ENCODE results near the gene ADAMTS20. TPM values are rescaled to one million over a fixed set of nuclear protein-coding genes. Genes with fewer than 3 reads are reported as not detected.

The ADAMTS20 gene
- total and polyA plus RNA-seq, 4 experiments from 2014 or later: not detected

DNA sequence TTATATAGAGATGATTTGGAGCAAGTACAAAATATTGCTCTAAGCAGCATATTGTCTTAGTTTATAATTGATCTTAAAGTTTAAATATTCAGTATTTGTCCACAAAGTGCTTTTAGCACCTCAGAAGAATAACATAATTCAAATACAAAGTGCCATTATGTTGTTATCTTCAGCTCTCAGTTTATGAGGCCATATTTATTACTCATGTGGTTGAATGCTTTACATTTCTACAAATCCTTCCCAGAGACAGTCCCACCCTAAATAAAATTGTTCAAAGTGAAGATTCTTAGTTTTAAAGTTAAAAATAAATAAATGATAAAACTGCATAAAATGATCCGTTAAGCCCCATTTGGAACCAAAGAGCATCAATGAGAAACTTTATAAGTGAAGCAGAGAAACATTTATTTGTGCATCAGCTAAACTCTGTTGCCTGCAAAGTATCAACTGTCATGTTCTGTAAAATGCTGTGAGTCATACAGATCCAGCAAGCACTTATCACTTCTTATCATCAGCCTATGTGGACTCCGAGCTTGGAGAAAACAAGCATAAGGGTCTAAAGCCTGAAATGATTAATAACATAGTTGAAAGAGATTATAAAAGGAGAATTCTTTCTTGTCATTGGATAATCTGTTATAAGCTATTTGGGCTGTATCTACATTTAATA lies 218.9 kb downstream of the ADAMTS20 start:
- Mint-ChIP-seq H3K36me3 (no peaks in the 10 kb centered on the region), H3K9me3 (peaks cover 0 to 6% (median under 1%) of the 10 kb centered on the region in 8 donors), H3K4me3 (no peak overlapping the region), H3K4me1 (no peaks in the 10 kb centered on the region), H3K27me3 (peaks cover 0 to 1% of the 10 kb centered on the region in 2 donors), H3K27ac (no peak overlapping the region)
- Histone ChIP-seq H3K9me3 (ENCODE audit: control insufficient read depth in 1 of 2, low read length in 2 of 2) (no peaks in the 10 kb centered on the region), H3K27ac (ENCODE audit: low read depth, low read length) (no peak overlapping the region), H3K27me3 (ENCODE audit: insufficient read depth, low read length) (no peaks in the 10 kb centered on the region), H3K36me3 (ENCODE audit: insufficient read depth, low read length) (no peaks in the 10 kb centered on the region), H3K4me1 (ENCODE audit: insufficient read depth, low read length) (no peaks in the 10 kb centered on the region), H3K4me3 (ENCODE audit: low read length in 2 of 2) (no peak overlapping the region)
- CTCF ChIA-PET (ENCODE audit: partially characterized antibody): no interaction called here
- intact Hi-C loops (cut with micrococcal nuclease): no loop called here
- POLR2A ChIA-PET (ENCODE audit: partially characterized antibody): no interaction called here
- no peak for DNase-seq

GRCh38 chr12:43331935-43332334 lies 220.1 kb downstream of the ADAMTS20 start:
- no peak overlapping the region for H3K4me3 ChIP-seq (ENCODE audit: low read length in 2 of 2)
- intact Hi-C loops (cut with micrococcal nuclease): no loop called here
- H3K36me3 ChIP-seq (ENCODE audit: insufficient read depth, low read length): no peaks in the 10 kb centered on the region
- no peak overlapping the region for H3K4me3 Mint-ChIP-seq
- H3K27me3 Mint-ChIP-seq: peaks cover 0 to 1% of the 10 kb centered on the region in 2 donors
- H3K4me1 Mint-ChIP-seq: no peaks in the 10 kb centered on the region
- CTCF ChIA-PET (ENCODE audit: partially characterized antibody): no interaction called here
- H3K36me3 Mint-ChIP-seq: no peaks in the 10 kb centered on the region
- no peaks in the 10 kb centered on the region for H3K4me1 ChIP-seq (ENCODE audit: insufficient read depth, low read length)
- DNase-seq: no peak
- H3K9me3 ChIP-seq (ENCODE audit: control insufficient read depth in 1 of 2, low read length in 2 of 2): no peaks in the 10 kb centered on the region
- H3K27me3 ChIP-seq (ENCODE audit: insufficient read depth, low read length): no peaks in the 10 kb centered on the region
- H3K27ac ChIP-seq (ENCODE audit: low read depth, low read length): no peak overlapping the region
- POLR2A ChIA-PET (ENCODE audit: partially characterized antibody): no interaction called here
- H3K9me3 Mint-ChIP-seq: peaks cover 0 to 12% (median under 1%) of the 10 kb centered on the region in 8 donors
- no peak overlapping the region for H3K27ac Mint-ChIP-seq

DNA sequence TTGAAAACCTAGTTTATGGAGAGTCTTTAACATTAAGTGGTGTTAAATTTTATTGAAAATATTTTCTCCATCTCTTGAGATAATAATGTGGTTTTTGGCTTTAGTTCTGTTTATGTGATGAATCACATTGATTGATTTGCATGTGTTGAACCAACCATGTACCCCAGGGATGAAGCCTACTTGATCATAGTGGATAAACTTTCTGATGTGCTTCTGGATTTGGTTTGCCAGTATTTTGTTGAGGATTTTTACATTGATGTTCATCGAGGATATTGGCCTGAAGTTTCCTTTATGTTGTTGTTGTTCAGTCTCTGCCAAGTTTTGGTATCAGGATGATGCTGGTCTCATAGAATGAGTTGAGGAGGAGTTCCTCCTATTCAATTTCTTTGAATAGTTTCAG lies 222.6 kb downstream of the ADAMTS20 start:
- CTCF ChIA-PET (ENCODE audit: partially characterized antibody): no interaction called here
- POLR2A ChIA-PET (ENCODE audit: partially characterized antibody): no interaction called here

GRCh38 chr12:43325786-43326185 lies 226.2 kb downstream of the ADAMTS20 start:
- POLR2A ChIA-PET (ENCODE audit: partially characterized antibody): no interaction called here
- no peaks in the 10 kb centered on the region for H3K4me1 ChIP-seq (ENCODE audit: insufficient read depth, low read length)
- Mint-ChIP-seq H3K27me3 (peaks cover 0 to 1% of the 10 kb centered on the region in 2 donors), H3K27ac (no peak overlapping the region), H3K4me3 (no peak overlapping the region), H3K36me3 (no peaks in the 10 kb centered on the region), H3K4me1 (no peaks in the 10 kb centered on the region), H3K9me3 (peaks cover 0 to 18% (median 3%) of the 10 kb centered on the region in 8 donors)
- no peaks in the 10 kb centered on the region for H3K9me3 ChIP-seq (ENCODE audit: control insufficient read depth in 1 of 2, low read length in 2 of 2)
- H3K27me3 ChIP-seq (ENCODE audit: insufficient read depth, low read length): no peaks in the 10 kb centered on the region
- intact Hi-C loops (cut with micrococcal nuclease): no loop called here
- no peaks in the 10 kb centered on the region for H3K36me3 ChIP-seq (ENCODE audit: insufficient read depth, low read length)
- no peak overlapping the region for H3K27ac ChIP-seq (ENCODE audit: low read depth, low read length)
- CTCF ChIA-PET (ENCODE audit: partially characterized antibody): no interaction called here
- no peak overlapping the region for H3K4me3 ChIP-seq (ENCODE audit: low read length in 2 of 2)
- no peak for DNase-seq

More for the DNA sequence above, 222.6 kb downstream of the ADAMTS20 start:
- Mint-ChIP-seq H3K9me3 (peaks cover 0 to 15% (median under 1%) of the 10 kb centered on the region in 8 donors), H3K36me3 (no peaks in the 10 kb centered on the region), H3K27me3 (peaks cover 0 to 1% of the 10 kb centered on the region in 2 donors), H3K4me1 (no peaks in the 10 kb centered on the region), H3K27ac (no peak overlapping the region), H3K4me3 (no peak overlapping the region)
- intact Hi-C loops (cut with micrococcal nuclease): no loop called here
- Histone ChIP-seq H3K4me1 (ENCODE audit: insufficient read depth, low read length) (no peaks in the 10 kb centered on the region), H3K9me3 (ENCODE audit: control insufficient read depth in 1 of 2, low read length in 2 of 2) (no peaks in the 10 kb centered on the region), H3K27me3 (ENCODE audit: insufficient read depth, low read length) (no peaks in the 10 kb centered on the region), H3K4me3 (ENCODE audit: low read length in 2 of 2) (no peak overlapping the region), H3K36me3 (ENCODE audit: insufficient read depth, low read length) (no peaks in the 10 kb centered on the region), H3K27ac (ENCODE audit: low read depth, low read length) (no peak overlapping the region)
- no peak for DNase-seq

GRCh38 chr12:43320281-43320680 lies 231.7 kb downstream of the ADAMTS20 start:
- Histone ChIP-seq H3K36me3 (ENCODE audit: insufficient read depth, low read length) (no peaks in the 10 kb centered on the region), H3K9me3 (ENCODE audit: control insufficient read depth in 1 of 2, low read length in 2 of 2) (no peaks in the 10 kb centered on the region), H3K4me1 (ENCODE audit: insufficient read depth, low read length) (no peaks in the 10 kb centered on the region), H3K4me3 (ENCODE audit: low read length in 2 of 2) (no peak overlapping the region), H3K27me3 (ENCODE audit: insufficient read depth, low read length) (no peaks in the 10 kb centered on the region), H3K27ac (ENCODE audit: low read depth, low read length) (no peak overlapping the region)
- no peak overlapping the region for H3K4me3 Mint-ChIP-seq
- no peak for DNase-seq
- no peak overlapping the region for H3K27ac Mint-ChIP-seq
- no peaks in the 10 kb centered on the region for H3K36me3 Mint-ChIP-seq
- no peaks in the 10 kb centered on the region for H3K4me1 Mint-ChIP-seq
- peaks cover 0 to 7% (median 0%) of the 10 kb centered on the region in 8 donors for H3K9me3 Mint-ChIP-seq
- POLR2A ChIA-PET (ENCODE audit: partially characterized antibody): no interaction called here
- CTCF ChIA-PET (ENCODE audit: partially characterized antibody): no interaction called here
- intact Hi-C loops (cut with micrococcal nuclease): no loop called here
- no peaks in the 10 kb centered on the region for H3K27me3 Mint-ChIP-seq

DNA sequence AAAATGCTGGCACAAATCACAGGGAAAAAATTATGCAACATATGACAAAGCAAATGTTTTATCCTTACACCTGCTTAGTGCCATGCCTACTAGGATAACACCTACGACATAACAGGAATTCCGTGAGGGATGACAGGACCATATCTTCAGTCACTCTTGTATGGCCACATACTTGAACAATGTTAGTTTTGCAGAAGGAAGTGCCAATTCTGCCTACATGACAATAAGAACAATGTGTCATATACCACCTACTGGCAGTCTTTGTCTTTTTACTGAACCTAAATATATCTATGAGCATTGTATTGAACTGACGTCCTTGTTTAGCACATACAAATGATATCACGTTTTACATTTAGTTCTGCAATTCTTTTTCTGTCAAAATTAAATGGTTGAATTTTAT lies 234.0 kb downstream of the ADAMTS20 start:
- no peak overlapping the region for H3K27ac Mint-ChIP-seq
- CTCF ChIA-PET (ENCODE audit: partially characterized antibody): no interaction called here
- Histone ChIP-seq H3K27me3 (ENCODE audit: insufficient read depth, low read length) (no peaks in the 10 kb centered on the region), H3K36me3 (ENCODE audit: insufficient read depth, low read length) (no peaks in the 10 kb centered on the region), H3K4me3 (ENCODE audit: low read length in 2 of 2) (no peak overlapping the region), H3K27ac (ENCODE audit: low read depth, low read length) (no peak overlapping the region), H3K9me3 (ENCODE audit: control insufficient read depth in 1 of 2, low read length in 2 of 2) (no peaks in the 10 kb centered on the region), H3K4me1 (ENCODE audit: insufficient read depth, low read length) (no peaks in the 10 kb centered on the region)
- no peak overlapping the region for H3K4me3 Mint-ChIP-seq
- intact Hi-C loops (cut with micrococcal nuclease): no loop called here
- no peaks in the 10 kb centered on the region for H3K27me3 Mint-ChIP-seq
- H3K36me3 Mint-ChIP-seq: no peaks in the 10 kb centered on the region
- DNase-seq: no peak
- H3K4me1 Mint-ChIP-seq: no peaks in the 10 kb centered on the region
- peaks cover 0 to 3% (median 0%) of the 10 kb centered on the region in 8 donors for H3K9me3 Mint-ChIP-seq
- POLR2A ChIA-PET (ENCODE audit: partially characterized antibody): no interaction called here

GRCh38 chr12:43317156-43317555 lies 234.8 kb downstream of the ADAMTS20 start:
- Mint-ChIP-seq H3K27ac (no peak overlapping the region), H3K36me3 (no peaks in the 10 kb centered on the region), H3K4me3 (no peak overlapping the region), H3K9me3 (peaks cover 0 to 3% (median 0%) of the 10 kb centered on the region in 8 donors), H3K27me3 (no peaks in the 10 kb centered on the region), H3K4me1 (no peaks in the 10 kb centered on the region)
- no peaks in the 10 kb centered on the region for H3K4me1 ChIP-seq (ENCODE audit: insufficient read depth, low read length)
- intact Hi-C loops (cut with micrococcal nuclease): no loop called here
- no peaks in the 10 kb centered on the region for H3K9me3 ChIP-seq (ENCODE audit: control insufficient read depth in 1 of 2, low read length in 2 of 2)
- POLR2A ChIA-PET (ENCODE audit: partially characterized antibody): no interaction called here
- no peaks in the 10 kb centered on the region for H3K27me3 ChIP-seq (ENCODE audit: insufficient read depth, low read length)
- no peak overlapping the region for H3K27ac ChIP-seq (ENCODE audit: low read depth, low read length)
- CTCF ChIA-PET (ENCODE audit: partially characterized antibody): no interaction called here
- no peaks in the 10 kb centered on the region for H3K36me3 ChIP-seq (ENCODE audit: insufficient read depth, low read length)
- H3K4me3 ChIP-seq (ENCODE audit: low read length in 2 of 2): no peak overlapping the region
- DNase-seq: no peak

DNA sequence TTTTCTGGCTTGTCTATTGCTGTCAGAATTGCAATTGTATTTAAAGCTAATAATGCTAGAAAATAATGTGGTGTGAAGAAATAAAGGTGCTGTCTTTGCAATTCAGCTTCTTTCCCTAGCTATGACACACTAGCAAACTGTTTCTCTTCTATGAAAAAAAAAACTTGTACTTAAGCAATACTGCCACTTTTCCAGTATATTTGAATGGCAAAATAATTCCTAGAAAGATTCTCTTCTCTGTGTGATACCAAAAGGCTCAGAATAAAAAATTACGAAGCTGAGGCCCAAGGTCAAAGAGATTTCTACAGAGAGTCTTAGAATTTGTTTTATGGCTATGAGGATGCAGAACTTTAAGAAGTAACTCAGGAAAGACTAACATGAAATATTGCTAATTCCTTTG lies 235.5 kb downstream of the ADAMTS20 start:
- POLR2A ChIA-PET (ENCODE audit: partially characterized antibody): no interaction called here
- no peaks in the 10 kb centered on the region for H3K36me3 Mint-ChIP-seq
- no peaks in the 10 kb centered on the region for H3K4me1 Mint-ChIP-seq
- no peak overlapping the region for H3K4me3 Mint-ChIP-seq
- DNase-seq: no peak
- intact Hi-C loops (cut with micrococcal nuclease): no loop called here
- H3K9me3 ChIP-seq (ENCODE audit: control insufficient read depth in 1 of 2, low read length in 2 of 2): no peaks in the 10 kb centered on the region
- H3K27me3 Mint-ChIP-seq: no peaks in the 10 kb centered on the region
- no peaks in the 10 kb centered on the region for H3K36me3 ChIP-seq (ENCODE audit: insufficient read depth, low read length)
- no peak overlapping the region for H3K27ac ChIP-seq (ENCODE audit: low read depth, low read length)
- H3K27ac Mint-ChIP-seq: no peak overlapping the region
- no peaks in the 10 kb centered on the region for H3K4me1 ChIP-seq (ENCODE audit: insufficient read depth, low read length)
- H3K4me3 ChIP-seq (ENCODE audit: low read length in 2 of 2): no peak overlapping the region
- H3K27me3 ChIP-seq (ENCODE audit: insufficient read depth, low read length): no peaks in the 10 kb centered on the region
- peaks cover 0 to 3% (median 0%) of the 10 kb centered on the region in 8 donors for H3K9me3 Mint-ChIP-seq
- CTCF ChIA-PET (ENCODE audit: partially characterized antibody): no interaction called here
